RKO (cell line): Measurements from ENCODE around the gene MICAL3.
"Not testable (repeated sequence)": the region's sequence is repeated elsewhere in the genome, so short reads cannot be mapped to it uniquely, and the experiment has no call there.

Source experiments
- DNase-seq: peaks from one replicate; pipeline ENCODE4 v3.0.0-alpha.2; 2016; ENCODE audit warnings: low spot score

MICAL3 gene

GRCh38 chr22:18024276-18024939 is at the start of gene MICAL3:
Gene MICAL3, minus strand, starts transcription at chr22:18024561. Its CDS starts 117,749 bp downstream, at chr22:17906812.
- peak; percentile 74 for DNase-seq

- not testable (repeated sequence) for DNase-seq
Measured at GRCh38 chr22:18073927-18074326, 49.6 kb upstream of the MICAL3 start.

- DNase-seq, result no peak
Measured at GRCh38 chr22:18073467-18073866, 49.1 kb upstream of the MICAL3 start.

GRCh38 chr22:18071968-18072310 is 47.6 kb upstream of the MICAL3 start:
- DNase-seq, result no peak

- not testable (repeated sequence) for DNase-seq
Measured at GRCh38 chr22:18071307-18071967, 47.1 kb upstream of the MICAL3 start.

GRCh38 chr22:18070556-18071306 is 46.4 kb upstream of the MICAL3 start:
- no peak for DNase-seq

- DNase-seq, result no peak
Measured at GRCh38 chr22:18070041-18070440, 45.7 kb upstream of the MICAL3 start.

GRCh38 chr22:18069041-18069440 is 44.7 kb upstream of the MICAL3 start:
- no peak for DNase-seq

GRCh38 chr22:18068381-18068988 is 44.1 kb upstream of the MICAL3 start:
- no peak for DNase-seq

- no peak for DNase-seq
Measured at GRCh38 chr22:18067548-18068341, 43.4 kb upstream of the MICAL3 start.

GRCh38 chr22:18067121-18067520 is 42.8 kb upstream of the MICAL3 start:
- no peak for DNase-seq

- DNase-seq, result no peak
Measured at GRCh38 chr22:18066181-18066859, 42.0 kb upstream of the MICAL3 start.

GRCh38 chr22:18065256-18065655 is 40.9 kb upstream of the MICAL3 start:
- no peak for DNase-seq

GRCh38 chr22:18064636-18065035 is 40.3 kb upstream of the MICAL3 start:
- no peak for DNase-seq

GRCh38 chr22:18063715-18064114 is 39.4 kb upstream of the MICAL3 start:
- DNase-seq, result not testable (repeated sequence)

GRCh38 chr22:18063306-18063705 is 38.9 kb upstream of the MICAL3 start:
- no peak for DNase-seq

GRCh38 chr22:18062421-18062820 is 38.1 kb upstream of the MICAL3 start:
- DNase-seq, result no peak

- peak; percentile 36 for DNase-seq
Measured at GRCh38 chr22:18060646-18061620, 36.6 kb upstream of the MICAL3 start.

GRCh38 chr22:18059991-18060390 is 35.6 kb upstream of the MICAL3 start:
- DNase-seq, result no peak

- no peak for DNase-seq
Measured at GRCh38 chr22:18059473-18059872, 35.1 kb upstream of the MICAL3 start.
